AG09319 (cell line): Measurements from ENCODE around the gene RTN4IP1.

Experiments used
- DNase-seq: peaks from one replicate; pipeline ENCODE4 v3.0.0-alpha.2; 2010; ENCODE audit warnings: low read depth; ENCODE audit errors: extremely low read depth
- CTCF ChIP-seq: IDR thresholded peaks from 2 replicates; pipeline ENCODE4 v1.5.1; 2011; ENCODE audit warnings: low read depth, mild to moderate bottlenecking, inconsistent platforms, low read length, moderate library complexity

RTN4IP1 gene

GRCh38 chr6:106522562-106523250 is 106.6 kb downstream of the RTN4IP1 start:
- no peak for DNase-seq
- no peak for TF ChIP-seq CTCF
